ENCODE data around the gene EBF3. TPM values are rescaled to one million over a fixed set of nuclear protein-coding genes. Genes with fewer than 3 reads are reported as not detected.

Gene EBF3
- total RNA-seq, 1 experiment from 2014 or later = 0.12 TPM

- Histone ChIP-seq H3K27me3 (ENCODE audit: insufficient read depth, low read length) (no peaks in the 10 kb centered on the region), H3K9me3 (ENCODE audit: control insufficient read depth in 1 of 2, insufficient read depth in 1 of 2, low read depth in 1 of 2, low read length in 2 of 2) (no peaks in the 10 kb centered on the region)
- CTCF ChIA-PET = no interaction called here
Observed at GRCh38 chr10:129842031-129842430, 122.0 kb downstream of the EBF3 start.

GRCh38 chr10:129841590-129841989 is 122.5 kb downstream of the EBF3 start:
- no TSS peak for BruUV-seq (replicated peaks)
- Histone ChIP-seq H2AFZ (ENCODE audit: low read depth, low read length, poor library complexity, severe bottlenecking) (no peak overlapping the region), H3K4me2 (ENCODE audit: low read length) (no peak overlapping the region), H3K9me3 (ENCODE audit: control insufficient read depth in 1 of 2, insufficient read depth in 1 of 2, low read depth in 1 of 2, low read length in 2 of 2) (no peaks in the 10 kb centered on the region), H4K20me1 (ENCODE audit: insufficient read depth) (no peaks in the 10 kb centered on the region), H3K9ac (ENCODE audit: low read length) (no peak overlapping the region), H3K9me2 (ENCODE audit: insufficient read depth) (no peaks in the 10 kb centered on the region), H3K4me1 (ENCODE audit: control insufficient read depth in 1 of 2, insufficient read depth in 2 of 2, low read length in 2 of 2) (no peaks in the 10 kb centered on the region), H3K36me3 (ENCODE audit: control insufficient read depth in 1 of 2, insufficient read depth in 2 of 2, low read length in 2 of 2) (no peaks in the 10 kb centered on the region), H3K4me3 (replicated peaks in 1 of 2; ENCODE audit: low read depth in 1 of 2, low read length in 2 of 2) (no peak overlapping the region), H3K27ac (ENCODE audit: low read depth, low read length) (no peak overlapping the region), H3K27me3 (ENCODE audit: insufficient read depth, low read length) (no peaks in the 10 kb centered on the region), H3K79me2 (ENCODE audit: insufficient read depth, low read length) (no peaks in the 10 kb centered on the region)
- ATAC-seq (no peak), DNase-seq (ENCODE audit: low read depth, low spot score) (no peak)
- POLR2A ChIA-PET = no interaction called here
- RAD21 ChIA-PET (ENCODE audit: low non-redundant PET in 1 of 2, low total read pairs in 2 of 2, uncharacterized antibody in 2 of 2, unreplicated experiment in 2 of 2) = no interaction called here
- intact Hi-C loops (cut with micrococcal nuclease) = no loop called here
- TF ChIP-seq JUND (IDR thresholded peaks at IDR 0.05) (no peak), SIN3A (IDR thresholded peaks at IDR 0.05; ENCODE audit: low read depth) (no peak), ELF1 (IDR thresholded peaks at IDR 0.05; ENCODE audit: borderline replicate concordance, low read depth) (no peak), ZBTB33 (IDR thresholded peaks at IDR 0.05; ENCODE audit: extremely low read depth, insufficient replicate concordance, low read length) (no peak), FOSL1 (IDR thresholded peaks at IDR 0.05; ENCODE audit: low read depth) (no peak), YY1 (IDR thresholded peaks at IDR 0.05; ENCODE audit: extremely low read depth, insufficient replicate concordance, low read depth, low read length) (no peak), CTCF (IDR thresholded peaks at IDR 0.05 in 2 of 3, conservative IDR thresholded peaks at IDR 0.05 in 1 of 3; ENCODE audit: borderline replicate concordance in 1 of 3, insufficient read depth in 1 of 3, low read depth in 2 of 3, low read length in 2 of 3) (no peak), CEBPB (IDR thresholded peaks at IDR 0.05; ENCODE audit: low read depth) (no peak), EZH2phosphoT487 (IDR thresholded peaks at IDR 0.05; ENCODE audit: borderline replicate concordance) (no peak)
- CTCF ChIA-PET = no interaction called here

More at GRCh38 chr10:129842031-129842430, 122.0 kb downstream of the EBF3 start:
- intact Hi-C loops (cut with micrococcal nuclease) = no loop called here
- Histone ChIP-seq H2AFZ (ENCODE audit: low read depth, low read length, poor library complexity, severe bottlenecking) (no peak overlapping the region), H3K4me3 (replicated peaks in 1 of 2; ENCODE audit: low read depth in 1 of 2, low read length in 2 of 2) (no peak overlapping the region), H3K27ac (ENCODE audit: low read depth, low read length) (no peak overlapping the region), H3K36me3 (ENCODE audit: control insufficient read depth in 1 of 2, insufficient read depth in 2 of 2, low read length in 2 of 2) (no peaks in the 10 kb centered on the region), H3K9ac (ENCODE audit: low read length) (no peak overlapping the region), H3K4me2 (ENCODE audit: low read length) (no peak overlapping the region), H3K4me1 (ENCODE audit: control insufficient read depth in 1 of 2, insufficient read depth in 2 of 2, low read length in 2 of 2) (no peaks in the 10 kb centered on the region), H3K9me2 (ENCODE audit: insufficient read depth) (no peaks in the 10 kb centered on the region), H3K79me2 (ENCODE audit: insufficient read depth, low read length) (no peaks in the 10 kb centered on the region), H4K20me1 (ENCODE audit: insufficient read depth) (no peaks in the 10 kb centered on the region)
- ChIA-PET POLR2A (no interaction called here), RAD21 (ENCODE audit: low non-redundant PET in 1 of 2, low total read pairs in 2 of 2, uncharacterized antibody in 2 of 2, unreplicated experiment in 2 of 2) (no interaction called here)
- TF ChIP-seq CEBPB (IDR thresholded peaks at IDR 0.05; ENCODE audit: low read depth) = no peak
- TF ChIP-seq TCF7L2 (IDR thresholded peaks at IDR 0.05; ENCODE audit: borderline replicate concordance, extremely low read depth, insufficient read depth, insufficient read length) = no peak
- TF ChIP-seq POLR2AphosphoS5 (IDR thresholded peaks at IDR 0.05; ENCODE audit: low read depth, low read length) = no peak
- TF ChIP-seq YY1 (IDR thresholded peaks at IDR 0.05; ENCODE audit: extremely low read depth, insufficient replicate concordance, low read depth, low read length) = no peak
- no peak for TF ChIP-seq EGR1 (IDR thresholded peaks at IDR 0.05; ENCODE audit: low read depth)
- DNase-seq (ENCODE audit: low read depth, low spot score) (no peak), ATAC-seq (no peak)
- BruUV-seq (replicated peaks) = no TSS peak

All from HCT116 (cell line).